Tibial nerve (tissue), 4 donors: ENCODE data around the gene JADE1. TPM values are rescaled to one million over a fixed set of nuclear protein-coding genes. Genes with fewer than 3 reads are reported as not detected.

Experiments used
- DNase-seq, 2 donors: peaks; one replicate each; pipeline ENCODE4 v3.0.0-alpha.2; 2019; ENCODE audit warnings: low spot score in 2 of 2
- H3K27ac ChIP-seq, 4 donors: fragments of 200-600 bp; sonication (generic) in 3 of 4; one replicate each; pipeline ENCODE4 v1.5.1; 2017 to 2019; ENCODE audit warnings: mild to moderate bottlenecking in 1 of 4
- H3K27me3 ChIP-seq, 2 donors: fragments of 200-600 bp; sonication (generic) in 1 of 2; one replicate each; pipeline versions ENCODE4 v1.5.1 to v1.6.0; 2017 to 2019
- H3K36me3 ChIP-seq, 3 donors: fragments of 200-600 bp; sonication (generic); one replicate each; pipeline ENCODE4 v1.5.1; 2018 to 2019
- H3K4me1 ChIP-seq, 4 donors: fragments of 200-600 bp; sonication (generic) in 3 of 4; one replicate each; pipeline ENCODE4 v1.5.1; 2017 to 2019
- H3K4me3 ChIP-seq, 4 donors: fragments of 200-600 bp; sonication (generic) in 3 of 4; one replicate each; pipeline ENCODE4 v1.5.1; 2017 to 2019; ENCODE audit warnings: mild to moderate bottlenecking in 1 of 4, moderate library complexity in 1 of 4
- H3K9me3 ChIP-seq, 4 donors: fragments of 200-600 bp; sonication (generic) in 3 of 4; one replicate each; pipeline ENCODE4 v1.5.1; 2017 to 2019
- CTCF ChIP-seq, 5 experiments: fragments of 200-600 bp in 3 of 5; fragments of 450-650 bp in 2 of 5; sonication (generic) in 3 of 5; IDR thresholded peaks; one replicate each; pipeline ENCODE4 v1.5.1; 2016 to 2019; ENCODE audit warnings: antibody characterized with exemption in 5 of 5, mild to moderate bottlenecking in 3 of 5, moderate library complexity in 2 of 5
- EP300 ChIP-seq, 2 donors: sonication (generic); formaldehyde crosslinking; IDR thresholded peaks; one replicate each; pipeline ENCODE4 v1.6.1; 2017; ENCODE audit warnings: antibody characterized with exemption in 2 of 2, mild to moderate bottlenecking in 1 of 2
- POLR2A ChIP-seq, 2 donors: fragments of 450-650 bp; IDR thresholded peaks; one replicate each; pipeline ENCODE4 v1.6.1; 2017; ENCODE audit warnings: antibody characterized with exemption in 2 of 2, mild to moderate bottlenecking in 2 of 2, moderate library complexity in 2 of 2
- WGBS, 2 donors: methylation state at CpG; one replicate each; pipeline ENCODE4 v1.1.5; 2018; 5-methylcytosine and 5-hydroxymethylcytosine counted together
- total RNA-seq, 4 donors: library from RNA; depleted of rRNA; stranded (reverse); fragments of >200 nt; gene quantifications; one replicate each; pipeline ENCODE4 v1.1.0, GENCODE V29; 2016

Gene JADE1
- total RNA-seq, 4 donors from 2014 or later, result 55.7 to 68.7 (median 65.8) TPM

- TF ChIP-seq CTCF (IDR thresholded peaks at IDR 0.05) (no peak), POLR2A (IDR thresholded peaks at IDR 0.05) (no peak), EP300 (IDR thresholded peaks at IDR 0.05) (peak in 1 of 2 donors; percentile 21)
- no peak overlapping the region for H3K4me3 ChIP-seq
- no peaks in the 10 kb centered on the region for H3K4me1 ChIP-seq
- H3K9me3 ChIP-seq, result no peaks in the 10 kb centered on the region
- WGBS, 2 donors, result 40 to 62% methylated on average over 1 of the region's 1 CpG
- H3K27ac ChIP-seq, result no peak overlapping the region
- no peaks in the 10 kb centered on the region for H3K27me3 ChIP-seq
- DNase-seq, result no peak
- no peaks in the 10 kb centered on the region for H3K36me3 ChIP-seq
Observed at GRCh38 chr4:128913228-128913627, 103.7 kb downstream of the JADE1 start.

GRCh38 chr4:128915544-128915943 is 106.0 kb downstream of the JADE1 start:
- no peak overlapping the region for H3K27ac ChIP-seq

GRCh38 chr4:128916832-128917231 is 107.3 kb downstream of the JADE1 start:
- DNase-seq, result peak in 1 of 2 donors; percentile 22
- no peaks in the 10 kb centered on the region for H3K4me1 ChIP-seq
- no peak for TF ChIP-seq POLR2A (IDR thresholded peaks at IDR 0.05)
- TF ChIP-seq EP300 (IDR thresholded peaks at IDR 0.05), result peak in 1 of 2 donors; percentile 22
- no peak overlapping the region for H3K27ac ChIP-seq
- H3K36me3 ChIP-seq, result no peaks in the 10 kb centered on the region
- H3K4me3 ChIP-seq, result no peak overlapping the region
- no peaks in the 10 kb centered on the region for H3K27me3 ChIP-seq
- 78 to 83% methylated on average over 6 of the region's 6 CpGs for WGBS, 2 donors
- H3K9me3 ChIP-seq, result no peaks in the 10 kb centered on the region

More at GRCh38 chr4:128915544-128915943, 106.0 kb downstream of the JADE1 start:
- Histone ChIP-seq H3K4me1 (no peaks in the 10 kb centered on the region), H3K27me3 (no peaks in the 10 kb centered on the region), H3K9me3 (no peaks in the 10 kb centered on the region), H3K36me3 (no peaks in the 10 kb centered on the region), H3K4me3 (no peak overlapping the region)
- no peak for TF ChIP-seq EP300 (IDR thresholded peaks at IDR 0.05)
- TF ChIP-seq POLR2A (IDR thresholded peaks at IDR 0.05), result no peak
- TF ChIP-seq CTCF (IDR thresholded peaks at IDR 0.05), result no peak
- DNase-seq, result no peak

- Histone ChIP-seq H3K27ac (no peak overlapping the region), H3K4me1 (no peaks in the 10 kb centered on the region), H3K27me3 (no peaks in the 10 kb centered on the region), H3K36me3 (no peaks in the 10 kb centered on the region), H3K4me3 (no peak overlapping the region), H3K9me3 (no peaks in the 10 kb centered on the region)
- TF ChIP-seq EP300 (IDR thresholded peaks at IDR 0.05), result no peak
- no peak for TF ChIP-seq CTCF (IDR thresholded peaks at IDR 0.05)
- no peak for TF ChIP-seq POLR2A (IDR thresholded peaks at IDR 0.05)
- WGBS, 2 donors, result 47 to 68% methylated on average over 2 of the region's 2 CpGs
- no peak for DNase-seq
Observed at GRCh38 chr4:128917781-128918180, 108.3 kb downstream of the JADE1 start.

- no peak overlapping the region for H3K4me3 ChIP-seq
- TF ChIP-seq EP300 (IDR thresholded peaks at IDR 0.05), result no peak
- no peak for TF ChIP-seq POLR2A (IDR thresholded peaks at IDR 0.05)
- no peak for TF ChIP-seq CTCF (IDR thresholded peaks at IDR 0.05)
- no peak for DNase-seq
- H3K27ac ChIP-seq, result no peak overlapping the region
- H3K9me3 ChIP-seq, result no peaks in the 10 kb centered on the region
- H3K27me3 ChIP-seq, result no peaks in the 10 kb centered on the region
- WGBS, 2 donors, result 89 to 94% methylated on average over 3 of the region's 3 CpGs
- peaks cover 0 to 12% (median 0%) of the 10 kb centered on the region in 3 donors for H3K36me3 ChIP-seq
- no peaks in the 10 kb centered on the region for H3K4me1 ChIP-seq
Observed at GRCh38 chr4:128921954-128922353, 112.5 kb downstream of the JADE1 start.
